ENCODE measurements around the gene LSAMP.

Gene LSAMP

DNA sequence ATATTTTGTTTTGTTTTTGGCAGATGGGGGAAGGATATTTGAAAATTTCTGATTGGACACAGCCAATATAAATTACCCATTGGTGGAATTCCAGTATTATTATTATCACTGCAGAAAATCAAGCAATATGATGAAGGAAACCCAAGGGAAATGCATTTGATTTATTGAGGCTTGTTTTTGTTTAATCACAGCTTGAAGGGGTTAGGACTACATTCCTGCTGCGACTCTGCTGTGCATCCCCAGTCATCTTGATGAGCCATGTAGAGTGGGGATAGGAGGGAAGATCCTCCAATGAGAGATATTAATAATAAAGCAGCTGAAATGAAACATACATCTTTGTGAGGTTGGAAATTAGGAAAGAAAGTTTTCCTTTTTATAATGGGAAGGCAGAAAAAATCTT lies 613.4 kb downstream of the LSAMP start:
- H2BK5ac ChIP-seq (ENCODE audit: low read depth, low read length, poor library complexity), result no peak overlapping the region
- no peak for DNase-seq
- H4K12ac ChIP-seq (ENCODE audit: low read depth, low read length), result no peak overlapping the region
- no peak overlapping the region for H3K14ac ChIP-seq (ENCODE audit: low read length)
- no peak overlapping the region for H4K91ac ChIP-seq (ENCODE audit: low read depth, low read length)
- no peaks in the 10 kb centered on the region for H3K79me1 ChIP-seq (ENCODE audit: low read length)
- no peak overlapping the region for H4K8ac ChIP-seq (ENCODE audit: low read depth, low read length)
- WGBS (ENCODE audit: extremely low coverage, insufficient coverage, insufficient read length), result no CpG with 5 or more reads among the region's 1 CpG
- H2BK12ac ChIP-seq (ENCODE audit: low read length), result no peak overlapping the region
- no peak overlapping the region for H3K18ac ChIP-seq (ENCODE audit: low read length)
- no peak overlapping the region for H2BK120ac ChIP-seq (ENCODE audit: insufficient read depth, low read length, poor library complexity)
- H3K4ac ChIP-seq (ENCODE audit: low read depth, low read length), result no peak overlapping the region
- no peaks in the 10 kb centered on the region for H3K27me3 ChIP-seq (ENCODE audit: insufficient read depth, low read length)
- no peak overlapping the region for H3K4me3 ChIP-seq (ENCODE audit: low read depth, low read length)
- H2AFZ ChIP-seq (ENCODE audit: insufficient read depth, low read length, poor library complexity), result no peak overlapping the region
- no peaks in the 10 kb centered on the region for H3K4me1 ChIP-seq (ENCODE audit: control insufficient read depth in 1 of 2, insufficient read depth in 2 of 2, low read length in 2 of 2)
- H3K79me2 ChIP-seq (ENCODE audit: control insufficient read depth, insufficient read depth, low read length, poor library complexity), result no peaks in the 10 kb centered on the region
- no peak overlapping the region for H3K4me2 ChIP-seq (ENCODE audit: low read length)
- H3K36me3 ChIP-seq (ENCODE audit: control insufficient read depth in 1 of 2, insufficient read depth in 2 of 2, low read length in 2 of 2), result no peaks in the 10 kb centered on the region
- H3K27ac ChIP-seq (ENCODE audit: low read depth, low read length), result no peak overlapping the region
- H3K23ac ChIP-seq (ENCODE audit: low read length), result no peak overlapping the region
- no peaks in the 10 kb centered on the region for H3K9me3 ChIP-seq (ENCODE audit: insufficient read depth, low read depth, low read length)
- H3K9ac ChIP-seq (ENCODE audit: low read length), result no peak overlapping the region
- H2AK5ac ChIP-seq (ENCODE audit: low read length), result no peak overlapping the region

DNA sequence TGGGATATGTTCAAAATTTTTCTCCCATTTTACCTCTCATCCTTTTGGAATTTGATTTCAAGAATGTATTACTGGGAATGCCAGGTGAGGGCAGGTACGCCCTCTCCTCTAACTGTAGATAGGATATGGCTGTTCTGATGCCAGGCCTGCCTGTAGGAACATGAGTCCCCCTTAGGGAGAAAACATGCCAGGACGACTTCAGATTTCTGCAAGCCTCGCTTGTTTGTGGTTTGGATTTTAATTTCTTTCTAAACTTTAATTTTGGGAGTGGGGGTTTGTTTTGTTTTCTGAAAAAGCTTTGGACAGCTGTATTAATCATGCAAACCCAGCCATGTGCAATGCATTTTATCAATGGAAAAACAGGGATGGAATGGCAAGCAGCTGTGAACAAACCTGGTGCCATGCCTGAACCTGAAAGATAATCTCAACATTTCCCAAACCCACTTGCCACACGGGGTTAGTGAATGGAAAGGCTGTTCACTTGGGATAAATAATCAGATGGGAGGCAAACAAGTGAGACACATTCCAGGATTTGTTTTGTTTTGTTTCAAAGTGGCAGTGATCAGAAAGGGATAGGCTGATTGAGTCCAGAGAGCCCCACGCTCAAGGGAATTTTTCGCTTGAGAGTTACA lies 614.4 kb downstream of the LSAMP start:
- no peak overlapping the region for H4K91ac ChIP-seq (ENCODE audit: low read depth, low read length)
- H3K4me3 ChIP-seq (ENCODE audit: low read depth, low read length), result no peak overlapping the region
- H2BK120ac ChIP-seq (ENCODE audit: insufficient read depth, low read length, poor library complexity), result no peak overlapping the region
- H3K4me2 ChIP-seq (ENCODE audit: low read length), result no peak overlapping the region
- H2AFZ ChIP-seq (ENCODE audit: insufficient read depth, low read length, poor library complexity), result no peak overlapping the region
- H3K18ac ChIP-seq (ENCODE audit: low read length), result no peak overlapping the region
- no peak overlapping the region for H3K14ac ChIP-seq (ENCODE audit: low read length)
- no peak for DNase-seq
- no peak overlapping the region for H2AK5ac ChIP-seq (ENCODE audit: low read length)
- no peaks in the 10 kb centered on the region for H3K9me3 ChIP-seq (ENCODE audit: insufficient read depth, low read depth, low read length)
- no peak overlapping the region for H3K9ac ChIP-seq (ENCODE audit: low read length)
- H3K4ac ChIP-seq (ENCODE audit: low read depth, low read length), result no peak overlapping the region
- no peak overlapping the region for H3K27ac ChIP-seq (ENCODE audit: low read depth, low read length)
- WGBS (ENCODE audit: extremely low coverage, insufficient coverage, insufficient read length), result no CpG with 5 or more reads among the region's 6 CpGs
- no peak overlapping the region for H2BK12ac ChIP-seq (ENCODE audit: low read length)
- H2BK5ac ChIP-seq (ENCODE audit: low read depth, low read length, poor library complexity), result no peak overlapping the region
- no peaks in the 10 kb centered on the region for H3K27me3 ChIP-seq (ENCODE audit: insufficient read depth, low read length)
- H3K79me1 ChIP-seq (ENCODE audit: low read length), result no peaks in the 10 kb centered on the region
- no peak overlapping the region for H3K23ac ChIP-seq (ENCODE audit: low read length)
- H3K79me2 ChIP-seq (ENCODE audit: control insufficient read depth, insufficient read depth, low read length, poor library complexity), result no peaks in the 10 kb centered on the region
- H4K8ac ChIP-seq (ENCODE audit: low read depth, low read length), result no peak overlapping the region
- H3K36me3 ChIP-seq (ENCODE audit: control insufficient read depth in 1 of 2, insufficient read depth in 2 of 2, low read length in 2 of 2), result no peaks in the 10 kb centered on the region
- H4K12ac ChIP-seq (ENCODE audit: low read depth, low read length), result no peak overlapping the region
- H3K4me1 ChIP-seq (ENCODE audit: control insufficient read depth in 1 of 2, insufficient read depth in 2 of 2, low read length in 2 of 2), result no peaks in the 10 kb centered on the region

DNA sequence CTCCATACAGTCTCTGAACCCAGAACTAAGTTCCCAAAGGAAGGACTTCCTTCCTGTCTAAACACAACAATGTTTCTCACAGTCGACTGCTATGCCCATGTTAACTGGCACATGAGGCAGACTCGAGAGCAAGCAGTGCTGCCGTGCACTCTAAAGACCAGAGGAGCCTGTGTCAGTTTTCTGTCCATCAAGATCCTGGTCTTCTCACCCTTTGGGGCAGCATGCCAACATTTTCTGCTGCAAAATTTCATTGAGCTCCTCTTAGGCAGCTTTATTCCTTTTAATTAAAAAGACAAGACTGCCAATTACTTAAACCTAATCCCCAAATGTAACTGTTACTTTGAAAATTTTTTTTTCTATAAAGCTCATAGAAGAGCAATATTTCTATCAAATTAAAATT lies 616.9 kb downstream of the LSAMP start:
- no peak overlapping the region for H3K23ac ChIP-seq (ENCODE audit: low read length)
- no peak overlapping the region for H3K18ac ChIP-seq (ENCODE audit: low read length)
- no peaks in the 10 kb centered on the region for H3K79me2 ChIP-seq (ENCODE audit: control insufficient read depth, insufficient read depth, low read length, poor library complexity)
- no peak overlapping the region for H3K4ac ChIP-seq (ENCODE audit: low read depth, low read length)
- no peaks in the 10 kb centered on the region for H3K4me1 ChIP-seq (ENCODE audit: control insufficient read depth in 1 of 2, insufficient read depth in 2 of 2, low read length in 2 of 2)
- no peak overlapping the region for H2AK5ac ChIP-seq (ENCODE audit: low read length)
- H3K9me3 ChIP-seq (ENCODE audit: insufficient read depth, low read depth, low read length), result no peaks in the 10 kb centered on the region
- H3K79me1 ChIP-seq (ENCODE audit: low read length), result no peaks in the 10 kb centered on the region
- H3K27ac ChIP-seq (ENCODE audit: low read depth, low read length), result no peak overlapping the region
- no peak overlapping the region for H2BK5ac ChIP-seq (ENCODE audit: low read depth, low read length, poor library complexity)
- no peak overlapping the region for H4K8ac ChIP-seq (ENCODE audit: low read depth, low read length)
- no peak overlapping the region for H4K12ac ChIP-seq (ENCODE audit: low read depth, low read length)
- no peak overlapping the region for H2AFZ ChIP-seq (ENCODE audit: insufficient read depth, low read length, poor library complexity)
- WGBS (ENCODE audit: extremely low coverage, insufficient coverage, insufficient read length), result no CpG with 5 or more reads among the region's 3 CpGs
- no peak for DNase-seq
- H3K14ac ChIP-seq (ENCODE audit: low read length), result no peak overlapping the region
- H4K91ac ChIP-seq (ENCODE audit: low read depth, low read length), result no peak overlapping the region
- H3K27me3 ChIP-seq (ENCODE audit: insufficient read depth, low read length), result no peaks in the 10 kb centered on the region
- H3K9ac ChIP-seq (ENCODE audit: low read length), result no peak overlapping the region
- H3K4me3 ChIP-seq (ENCODE audit: low read depth, low read length), result no peak overlapping the region
- H3K36me3 ChIP-seq (ENCODE audit: control insufficient read depth in 1 of 2, insufficient read depth in 2 of 2, low read length in 2 of 2), result no peaks in the 10 kb centered on the region
- H2BK120ac ChIP-seq (ENCODE audit: insufficient read depth, low read length, poor library complexity), result no peak overlapping the region
- H2BK12ac ChIP-seq (ENCODE audit: low read length), result no peak overlapping the region
- H3K4me2 ChIP-seq (ENCODE audit: low read length), result no peak overlapping the region

DNA sequence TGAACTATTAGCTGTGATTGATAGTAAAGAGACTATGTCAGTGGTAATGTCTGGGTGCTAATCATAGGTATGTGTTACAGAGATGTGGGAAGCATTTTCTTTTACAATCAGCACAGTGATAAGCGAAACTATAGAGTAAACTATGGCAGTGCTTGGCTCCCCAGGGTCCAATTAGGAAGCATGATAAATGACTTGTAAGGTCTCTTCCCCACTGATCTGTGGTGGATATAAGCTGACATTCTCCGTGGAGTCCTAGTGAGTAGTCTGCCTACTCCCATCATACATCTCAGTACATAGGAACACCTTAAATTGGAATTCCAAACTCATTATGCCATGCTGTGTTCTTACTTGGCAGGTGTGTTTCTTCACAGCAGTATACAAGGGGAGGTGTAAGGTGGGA lies 617.8 kb downstream of the LSAMP start:
- H3K9me3 ChIP-seq (ENCODE audit: insufficient read depth, low read depth, low read length), result no peaks in the 10 kb centered on the region
- H3K4me2 ChIP-seq (ENCODE audit: low read length), result no peak overlapping the region
- H3K9ac ChIP-seq (ENCODE audit: low read length), result no peak overlapping the region
- no CpG with 5 or more reads among the region's 2 CpGs for WGBS (ENCODE audit: extremely low coverage, insufficient coverage, insufficient read length)
- no peak overlapping the region for H3K27ac ChIP-seq (ENCODE audit: low read depth, low read length)
- no peak for DNase-seq
- H4K8ac ChIP-seq (ENCODE audit: low read depth, low read length), result no peak overlapping the region
- no peak overlapping the region for H2BK12ac ChIP-seq (ENCODE audit: low read length)
- H3K18ac ChIP-seq (ENCODE audit: low read length), result no peak overlapping the region
- no peaks in the 10 kb centered on the region for H3K27me3 ChIP-seq (ENCODE audit: insufficient read depth, low read length)
- no peak overlapping the region for H3K4me3 ChIP-seq (ENCODE audit: low read depth, low read length)
- H2BK120ac ChIP-seq (ENCODE audit: insufficient read depth, low read length, poor library complexity), result no peak overlapping the region
- no peaks in the 10 kb centered on the region for H3K79me2 ChIP-seq (ENCODE audit: control insufficient read depth, insufficient read depth, low read length, poor library complexity)
- H4K91ac ChIP-seq (ENCODE audit: low read depth, low read length), result no peak overlapping the region
- no peaks in the 10 kb centered on the region for H3K79me1 ChIP-seq (ENCODE audit: low read length)
- no peak overlapping the region for H2BK5ac ChIP-seq (ENCODE audit: low read depth, low read length, poor library complexity)
- H3K4me1 ChIP-seq (ENCODE audit: control insufficient read depth in 1 of 2, insufficient read depth in 2 of 2, low read length in 2 of 2), result no peaks in the 10 kb centered on the region
- H2AK5ac ChIP-seq (ENCODE audit: low read length), result no peak overlapping the region
- H3K36me3 ChIP-seq (ENCODE audit: control insufficient read depth in 1 of 2, insufficient read depth in 2 of 2, low read length in 2 of 2), result no peaks in the 10 kb centered on the region
- no peak overlapping the region for H3K4ac ChIP-seq (ENCODE audit: low read depth, low read length)
- H3K14ac ChIP-seq (ENCODE audit: low read length), result no peak overlapping the region
- H2AFZ ChIP-seq (ENCODE audit: insufficient read depth, low read length, poor library complexity), result no peak overlapping the region
- H3K23ac ChIP-seq (ENCODE audit: low read length), result no peak overlapping the region
- H4K12ac ChIP-seq (ENCODE audit: low read depth, low read length), result no peak overlapping the region

All from trophoblast cell (in vitro differentiated cells and primary cell).